Progenitor cell of endocrine pancreas (in vitro differentiated cells): Measurements from ENCODE around the gene KCNC4. TPM values are rescaled to one million over a fixed set of nuclear protein-coding genes. Genes with fewer than 3 reads are reported as not detected.

Experiments used
- DNase-seq: peaks from one replicate; pipeline ENCODE4 v3.0.0; 2021; ENCODE audit warnings: low spot score; ENCODE audit not compliant: unreplicated experiment
- H3K27ac Mint-ChIP-seq: 2 replicates; pipeline ENCODE4 v1.8.0; 2021; ENCODE audit warnings: mild to moderate bottlenecking, moderate library complexity, mixed read lengths
- H3K27me3 Mint-ChIP-seq: 2 replicates; pipeline ENCODE4 v1.8.0; 2021; ENCODE audit warnings: mixed read lengths
- H3K36me3 Mint-ChIP-seq: 2 replicates; pipeline ENCODE4 v1.8.0; 2022; ENCODE audit warnings: mixed read lengths; ENCODE audit not compliant: insufficient read depth
- H3K4me1 Mint-ChIP-seq: 2 replicates; pipeline ENCODE4 v1.8.0; 2021; ENCODE audit warnings: low read depth, mixed read lengths
- H3K4me3 Mint-ChIP-seq: 2 replicates; pipeline ENCODE4 v1.8.0; 2021; ENCODE audit warnings: low read depth, mild to moderate bottlenecking, moderate library complexity, mixed read lengths
- H3K9me3 Mint-ChIP-seq: 2 replicates; pipeline ENCODE4 v1.8.0; 2021; ENCODE audit warnings: low read depth, mixed read lengths
- total RNA-seq: library from RNA; stranded (reverse); gene quantifications from 2 replicates; pipeline ENCODE4 v1.2.1, GENCODE V29; 2021
- TF ChIP-seq, protein P1 (sequence below): fragments of 200-600 bp; sonication (generic); IDR thresholded peaks from one replicate; pipeline ENCODE4 v1.5.0; 2021; ENCODE audit warnings: antibody characterized with exemption, mild to moderate bottlenecking; ENCODE audit not compliant: unreplicated experiment

KCNC4 gene
- total RNA-seq, 1 donor from 2014 or later, result 1.5 TPM

DNA sequence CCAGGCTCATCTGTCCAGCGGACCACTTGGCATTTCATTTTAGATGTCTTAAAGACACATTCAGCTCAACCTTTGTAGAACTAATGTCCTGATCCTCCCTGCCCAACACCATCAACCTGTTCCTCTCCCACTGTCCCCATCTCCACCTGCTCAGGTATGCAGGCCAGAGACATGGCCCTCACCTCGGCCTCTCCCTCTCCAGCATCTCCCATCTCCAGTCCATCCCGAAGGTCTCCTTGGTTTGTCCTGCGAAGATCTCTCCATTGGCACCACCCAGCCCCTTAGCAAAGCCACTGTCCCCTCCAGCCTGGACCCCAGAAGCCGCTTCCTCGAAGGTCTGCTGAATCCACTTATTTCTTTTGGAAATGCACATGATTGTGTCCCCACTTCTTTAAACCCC, 20.9 kb upstream of the KCNC4 start:
- no peak for DNase-seq
- H3K9me3 Mint-ChIP-seq, result no peaks in the 10 kb centered on the region
- TF ChIP-seq, protein P1, sequence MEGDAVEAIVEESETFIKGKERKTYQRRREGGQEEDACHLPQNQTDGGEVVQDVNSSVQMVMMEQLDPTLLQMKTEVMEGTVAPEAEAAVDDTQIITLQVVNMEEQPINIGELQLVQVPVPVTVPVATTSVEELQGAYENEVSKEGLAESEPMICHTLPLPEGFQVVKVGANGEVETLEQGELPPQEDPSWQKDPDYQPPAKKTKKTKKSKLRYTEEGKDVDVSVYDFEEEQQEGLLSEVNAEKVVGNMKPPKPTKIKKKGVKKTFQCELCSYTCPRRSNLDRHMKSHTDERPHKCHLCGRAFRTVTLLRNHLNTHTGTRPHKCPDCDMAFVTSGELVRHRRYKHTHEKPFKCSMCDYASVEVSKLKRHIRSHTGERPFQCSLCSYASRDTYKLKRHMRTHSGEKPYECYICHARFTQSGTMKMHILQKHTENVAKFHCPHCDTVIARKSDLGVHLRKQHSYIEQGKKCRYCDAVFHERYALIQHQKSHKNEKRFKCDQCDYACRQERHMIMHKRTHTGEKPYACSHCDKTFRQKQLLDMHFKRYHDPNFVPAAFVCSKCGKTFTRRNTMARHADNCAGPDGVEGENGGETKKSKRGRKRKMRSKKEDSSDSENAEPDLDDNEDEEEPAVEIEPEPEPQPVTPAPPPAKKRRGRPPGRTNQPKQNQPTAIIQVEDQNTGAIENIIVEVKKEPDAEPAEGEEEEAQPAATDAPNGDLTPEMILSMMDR, result no peak
- H3K4me1 Mint-ChIP-seq, result no peaks in the 10 kb centered on the region
- H3K36me3 Mint-ChIP-seq, result no peaks in the 10 kb centered on the region
- H3K27ac Mint-ChIP-seq, result no peak overlapping the region
- peaks cover 68% of the 10 kb centered on the region for H3K27me3 Mint-ChIP-seq
- no peak overlapping the region for H3K4me3 Mint-ChIP-seq

DNA sequence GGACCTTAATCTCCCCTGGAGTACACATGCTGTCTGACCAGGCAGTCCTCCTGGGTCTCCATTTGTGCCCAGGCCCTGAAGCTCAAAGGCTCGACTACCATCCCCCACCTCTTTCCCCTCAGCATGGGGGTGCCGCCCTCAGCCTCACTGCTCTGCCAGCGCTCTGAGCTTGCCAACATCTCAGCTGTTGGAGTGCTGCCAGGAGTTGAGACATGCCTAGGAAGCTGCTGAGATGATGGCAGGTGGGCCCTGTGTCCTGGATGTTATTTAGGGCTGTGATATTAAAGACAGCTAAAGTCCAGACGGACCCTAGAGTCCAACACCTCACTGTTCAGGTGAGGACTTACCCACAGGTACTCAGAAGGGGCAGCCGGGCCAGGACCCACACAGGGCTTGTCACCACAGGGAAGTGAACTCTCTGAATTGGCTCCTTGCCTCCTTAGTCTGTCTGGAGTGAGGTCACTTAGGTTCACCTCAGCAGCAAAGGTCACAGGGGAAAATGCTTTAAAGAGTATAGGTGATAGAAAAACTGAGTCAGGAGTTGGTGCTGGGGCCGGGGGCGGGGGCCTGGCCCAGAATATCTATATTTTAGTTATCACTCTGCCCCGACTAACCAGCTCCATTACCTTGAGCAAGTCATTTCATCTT, 19.7 kb upstream of the KCNC4 start:
- DNase-seq, result no peak
- TF ChIP-seq, protein P1, result no peak

DNA sequence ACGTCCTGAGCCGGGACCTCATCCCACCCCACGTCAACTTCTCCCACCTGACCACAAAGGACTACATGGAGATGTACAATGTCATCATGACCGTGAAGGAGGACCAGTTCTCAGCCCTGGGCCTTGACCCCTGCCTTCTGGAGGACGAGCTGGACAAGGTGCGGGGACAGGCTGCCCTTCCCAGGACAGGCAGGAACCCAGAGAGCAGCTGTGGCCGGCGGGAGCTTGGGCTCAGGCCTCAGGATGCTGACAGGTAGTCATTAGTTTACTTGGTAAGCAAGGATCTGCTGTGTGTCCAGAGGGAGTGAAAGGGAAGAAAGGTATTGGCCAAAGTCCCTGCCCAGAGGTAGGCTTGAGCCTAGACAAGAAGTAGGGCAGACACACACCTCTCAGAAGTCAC, 17.6 kb upstream of the KCNC4 start:
- H3K27ac Mint-ChIP-seq, result no peak overlapping the region
- no peaks in the 10 kb centered on the region for H3K36me3 Mint-ChIP-seq
- no peaks in the 10 kb centered on the region for H3K4me1 Mint-ChIP-seq
- H3K4me3 Mint-ChIP-seq, result no peak overlapping the region
- DNase-seq, result no peak
- H3K27me3 Mint-ChIP-seq, result peaks cover 37% of the 10 kb centered on the region
- no peaks in the 10 kb centered on the region for H3K9me3 Mint-ChIP-seq
- TF ChIP-seq, protein P1, result no peak

More for the DNA sequence above, 19.7 kb upstream of the KCNC4 start:
- Mint-ChIP-seq H3K4me3 (no peak overlapping the region), H3K4me1 (no peaks in the 10 kb centered on the region), H3K27me3 (peaks cover 55% of the 10 kb centered on the region), H3K27ac (no peak overlapping the region), H3K9me3 (no peaks in the 10 kb centered on the region), H3K36me3 (no peaks in the 10 kb centered on the region)

DNA sequence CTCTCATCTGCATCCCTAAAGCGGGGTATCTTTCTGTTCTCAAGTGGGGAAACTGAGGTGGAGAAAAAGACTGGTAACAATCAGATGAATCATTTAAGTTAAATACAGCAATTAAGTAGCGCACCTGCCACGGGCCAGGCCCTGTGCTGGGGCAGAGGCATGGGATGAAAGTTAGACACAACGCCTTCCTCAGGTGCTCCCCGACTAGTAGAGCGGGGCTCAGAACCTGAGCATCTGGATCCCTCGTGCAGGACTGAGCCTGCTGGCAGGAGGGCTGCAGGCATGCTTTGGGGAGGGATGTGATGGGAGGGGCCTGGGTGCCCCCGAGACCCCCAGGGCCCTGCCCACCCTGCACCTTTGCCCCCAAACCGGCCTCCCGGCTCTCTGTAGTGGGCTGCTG, 14.9 kb upstream of the KCNC4 start:
- no peaks in the 10 kb centered on the region for H3K36me3 Mint-ChIP-seq
- H3K4me1 Mint-ChIP-seq, result no peaks in the 10 kb centered on the region
- H3K27ac Mint-ChIP-seq, result no peak overlapping the region

DNA sequence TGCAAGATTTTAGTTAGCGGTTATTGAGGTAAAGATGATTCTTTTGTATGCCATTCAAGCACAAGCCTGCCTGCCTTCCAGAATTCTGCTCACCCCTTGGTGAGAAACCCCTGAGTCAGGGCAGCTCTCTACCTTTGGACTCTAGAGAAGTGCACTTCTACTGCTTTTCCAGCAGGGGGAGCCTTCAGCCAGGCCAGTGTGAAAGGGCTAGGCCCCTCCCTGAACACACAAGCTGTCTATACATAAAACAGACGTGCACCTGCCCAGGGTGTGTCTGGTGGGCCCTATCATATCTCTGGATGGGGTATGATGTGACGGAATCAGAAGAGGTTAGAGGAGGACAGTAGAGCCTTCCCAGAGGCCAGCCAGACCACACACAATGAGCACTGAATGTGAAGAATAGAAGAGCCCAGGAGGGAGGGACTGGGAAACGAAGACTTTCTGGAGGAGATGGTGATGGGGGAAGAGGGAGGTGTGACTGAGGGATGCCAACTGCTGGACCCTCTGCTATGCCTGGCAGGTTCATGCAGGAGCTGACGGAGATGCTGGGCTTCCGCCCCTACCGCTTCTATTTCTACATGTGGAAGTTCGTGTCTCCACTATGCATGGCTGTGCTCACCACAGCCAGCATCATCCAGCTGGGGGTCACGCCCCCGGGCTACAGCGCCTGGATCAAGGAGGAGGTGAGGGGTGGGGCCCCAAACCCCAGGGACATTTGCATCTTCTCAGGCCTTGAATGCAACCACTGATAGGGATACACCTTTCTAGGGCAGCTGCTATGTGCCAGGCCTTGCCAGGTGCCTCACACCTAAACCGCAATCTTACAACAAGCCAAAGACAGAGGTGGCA, 13.0 kb upstream of the KCNC4 start:
- Mint-ChIP-seq H3K4me1 (no peaks in the 10 kb centered on the region), H3K36me3 (no peaks in the 10 kb centered on the region), H3K4me3 (no peak overlapping the region), H3K27ac (peak overlapping the region; percentile 42), H3K27me3 (peaks cover 32% of the 10 kb centered on the region), H3K9me3 (no peaks in the 10 kb centered on the region)
- DNase-seq, result peak; percentile 42
- TF ChIP-seq, protein P1, result peak; percentile 91

More for the DNA sequence above, 14.9 kb upstream of the KCNC4 start:
- no peak for DNase-seq
- no peak overlapping the region for H3K4me3 Mint-ChIP-seq
- H3K27me3 Mint-ChIP-seq, result peaks cover 27% of the 10 kb centered on the region
- no peaks in the 10 kb centered on the region for H3K9me3 Mint-ChIP-seq
- TF ChIP-seq, protein P1, result no peak
